ENCODE data around the gene GPN1.

DNA sequence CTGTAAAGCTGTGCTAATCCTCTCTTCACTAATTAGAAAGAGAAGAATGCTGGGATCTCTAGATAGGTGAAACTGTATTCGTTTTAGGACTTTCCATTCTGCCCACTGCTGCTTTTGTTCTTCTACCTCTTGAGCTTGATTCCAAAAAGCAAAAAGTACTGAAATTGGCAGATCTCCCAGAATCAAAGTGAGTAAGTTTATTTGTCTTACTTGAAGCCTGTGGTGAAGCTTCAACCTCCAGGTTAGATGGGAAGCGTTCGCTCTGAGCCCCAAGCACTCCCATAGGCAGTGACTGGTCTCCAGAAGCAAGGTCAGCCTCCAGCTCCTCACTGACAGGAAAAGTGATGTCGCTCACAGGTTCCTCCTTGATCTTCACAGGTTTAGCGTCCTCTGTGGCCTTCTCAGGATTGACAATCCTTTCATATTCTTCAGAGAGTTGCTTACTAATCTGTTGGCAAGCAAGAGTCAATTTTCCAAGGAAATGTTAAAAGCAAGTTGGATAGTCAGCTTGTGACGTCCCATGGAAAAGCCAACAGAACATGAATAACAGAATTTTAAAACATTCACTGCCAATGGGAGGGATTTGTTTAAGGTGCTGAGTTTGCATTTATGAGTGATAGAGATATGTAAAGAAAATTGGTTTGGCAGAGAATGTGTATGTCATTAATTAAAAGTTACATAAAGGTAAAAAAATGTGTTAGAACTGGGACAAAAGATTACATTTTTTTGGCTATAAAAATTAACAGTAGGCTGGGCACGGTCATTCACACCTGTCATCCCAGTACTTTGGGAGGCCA, 26.5 kb downstream of the GPN1 start:
- no peak for TF ChIP-seq EZH2 (IDR thresholded peaks at IDR 0.05; ENCODE audit: insufficient read depth, poor library complexity, severe bottlenecking)
- no peak for TF ChIP-seq EZH2phosphoT487 (IDR thresholded peaks at IDR 0.05; ENCODE audit: insufficient read depth, low read depth)
